ENCODE data around the gene SPHK2.

SPHK2 gene

DNA sequence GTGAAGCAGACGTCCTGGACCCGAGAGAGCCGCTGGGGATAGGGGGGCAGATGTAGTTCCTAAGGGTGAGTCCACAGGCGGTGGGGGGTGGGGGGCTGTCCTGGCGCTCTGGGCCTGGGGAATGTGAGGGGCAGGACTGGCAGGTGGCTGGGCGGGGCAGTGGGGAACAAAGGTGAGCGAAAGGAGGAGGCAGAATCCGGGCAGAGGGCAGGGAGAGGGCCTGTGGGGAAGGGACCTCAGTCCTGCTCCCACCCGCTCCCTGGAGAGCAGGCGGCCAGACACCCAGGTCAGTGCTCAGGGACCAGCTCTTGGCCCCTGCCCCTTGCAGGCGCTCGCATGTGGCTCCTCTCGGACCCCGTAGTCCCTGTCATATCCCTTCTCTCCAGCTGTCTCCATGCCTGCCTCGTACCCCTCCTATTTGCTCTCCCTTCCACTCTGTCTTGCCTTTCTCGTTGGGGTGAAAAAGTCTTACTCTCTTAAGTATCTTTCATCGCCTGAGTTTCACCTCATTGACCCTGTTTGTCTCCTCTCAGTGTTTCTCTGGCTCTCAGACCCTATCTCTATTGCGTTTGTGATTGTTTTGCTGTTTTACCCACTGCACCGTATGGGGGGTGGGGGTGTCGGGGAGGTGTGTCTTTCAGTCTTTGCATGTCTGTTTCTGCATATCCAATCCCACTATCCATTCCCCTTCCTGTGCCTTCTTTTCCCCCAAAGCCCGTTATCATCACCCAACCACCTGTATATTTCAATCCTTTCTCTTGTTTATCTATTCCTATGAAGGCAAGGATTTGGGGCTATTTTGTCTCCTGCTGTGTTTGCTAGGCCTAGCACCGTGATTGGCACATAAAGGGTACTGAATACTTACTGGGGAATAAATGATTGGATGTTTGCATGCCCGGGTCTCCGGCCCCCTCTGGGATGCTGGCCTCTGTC is 5.8 kb downstream of the SPHK2 start:
- no peak overlapping the region for H3K4me3 ChIP-seq (ENCODE audit: low read depth, low read length)

DNA sequence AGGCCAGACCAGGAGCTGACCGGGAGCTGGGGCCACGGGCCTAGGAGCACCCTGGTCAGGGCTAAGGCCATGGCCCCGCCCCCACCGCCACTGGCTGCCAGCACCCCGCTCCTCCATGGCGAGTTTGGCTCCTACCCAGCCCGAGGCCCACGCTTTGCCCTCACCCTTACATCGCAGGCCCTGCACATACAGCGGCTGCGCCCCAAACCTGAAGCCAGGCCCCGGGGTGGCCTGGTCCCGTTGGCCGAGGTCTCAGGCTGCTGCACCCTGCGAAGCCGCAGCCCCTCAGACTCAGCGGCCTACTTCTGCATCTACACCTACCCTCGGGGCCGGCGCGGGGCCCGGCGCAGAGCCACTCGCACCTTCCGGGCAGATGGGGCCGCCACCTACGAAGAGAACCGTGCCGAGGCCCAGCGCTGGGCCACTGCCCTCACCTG is 6.6 kb downstream of the SPHK2 start:
- no peaks in the 10 kb centered on the region for H3K27me3 ChIP-seq (ENCODE audit: insufficient read depth, low read length)
- H3K4me3 ChIP-seq (ENCODE audit: low read depth, low read length), result no peak overlapping the region
- peaks cover 3% of the 10 kb centered on the region for H3K79me2 ChIP-seq (ENCODE audit: control insufficient read depth, insufficient read depth, low read length, unreplicated experiment)
- H3K4me1 ChIP-seq (ENCODE audit: control insufficient read depth, insufficient read depth, low read length, unreplicated experiment), result peaks cover 7% of the 10 kb centered on the region
- H3K27ac ChIP-seq (ENCODE audit: low read depth, low read length), result no peak overlapping the region
- H3K36me3 ChIP-seq (ENCODE audit: insufficient read depth, low read length), result no peaks in the 10 kb centered on the region
- no peak overlapping the region for H2AFZ ChIP-seq (ENCODE audit: low read length, unreplicated experiment)

More for the DNA sequence above, 5.8 kb downstream of the SPHK2 start:
- Histone ChIP-seq H3K27me3 (ENCODE audit: insufficient read depth, low read length) (no peaks in the 10 kb centered on the region), H2AFZ (ENCODE audit: low read length, unreplicated experiment) (no peak overlapping the region), H3K79me2 (ENCODE audit: control insufficient read depth, insufficient read depth, low read length, unreplicated experiment) (peaks cover 6% of the 10 kb centered on the region), H3K4me1 (ENCODE audit: control insufficient read depth, insufficient read depth, low read length, unreplicated experiment) (peaks cover 11% of the 10 kb centered on the region), H3K27ac (ENCODE audit: low read depth, low read length) (no peak overlapping the region), H3K36me3 (ENCODE audit: insufficient read depth, low read length) (no peaks in the 10 kb centered on the region)

DNA sequence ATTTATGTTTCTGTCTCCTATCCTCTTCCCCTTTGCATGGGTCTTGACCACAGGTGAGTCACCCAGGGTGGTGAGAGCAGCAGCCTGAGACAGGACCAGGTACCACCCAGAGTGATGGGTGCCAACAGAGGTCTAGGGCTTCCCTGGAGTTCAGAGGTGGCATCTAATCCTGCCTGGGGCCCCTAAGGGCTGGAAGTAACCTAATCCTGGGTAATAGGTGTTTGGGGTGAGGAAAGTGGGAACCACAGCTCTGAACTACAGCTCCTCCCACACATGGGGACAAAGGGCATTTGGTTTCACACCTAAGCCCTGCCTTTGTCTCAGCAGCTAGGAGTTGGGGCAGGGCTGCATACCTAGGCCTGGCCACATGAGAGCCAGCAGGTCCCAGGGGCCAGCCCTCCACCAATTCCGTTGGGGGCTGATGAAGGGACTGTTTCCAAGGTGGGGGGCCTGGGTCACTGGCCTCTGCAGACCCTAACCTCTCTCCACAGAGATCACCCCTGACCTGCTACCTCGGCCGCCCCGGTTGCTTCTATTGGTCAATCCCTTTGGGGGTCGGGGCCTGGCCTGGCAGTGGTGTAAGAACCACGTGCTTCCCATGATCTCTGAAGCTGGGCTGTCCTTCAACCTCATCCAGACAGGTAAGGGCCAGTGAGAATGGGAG is 8.0 kb downstream of the SPHK2 start:
- Histone ChIP-seq H3K79me2 (ENCODE audit: control insufficient read depth, insufficient read depth, low read length, unreplicated experiment) (peaks cover 2% of the 10 kb centered on the region), H2AFZ (ENCODE audit: low read length, unreplicated experiment) (no peak overlapping the region), H3K4me1 (ENCODE audit: control insufficient read depth, insufficient read depth, low read length, unreplicated experiment) (peaks cover 7% of the 10 kb centered on the region), H3K36me3 (ENCODE audit: insufficient read depth, low read length) (no peaks in the 10 kb centered on the region), H3K27ac (ENCODE audit: low read depth, low read length) (no peak overlapping the region), H3K4me3 (ENCODE audit: low read depth, low read length) (no peak overlapping the region), H3K27me3 (ENCODE audit: insufficient read depth, low read length) (no peaks in the 10 kb centered on the region)

DNA sequence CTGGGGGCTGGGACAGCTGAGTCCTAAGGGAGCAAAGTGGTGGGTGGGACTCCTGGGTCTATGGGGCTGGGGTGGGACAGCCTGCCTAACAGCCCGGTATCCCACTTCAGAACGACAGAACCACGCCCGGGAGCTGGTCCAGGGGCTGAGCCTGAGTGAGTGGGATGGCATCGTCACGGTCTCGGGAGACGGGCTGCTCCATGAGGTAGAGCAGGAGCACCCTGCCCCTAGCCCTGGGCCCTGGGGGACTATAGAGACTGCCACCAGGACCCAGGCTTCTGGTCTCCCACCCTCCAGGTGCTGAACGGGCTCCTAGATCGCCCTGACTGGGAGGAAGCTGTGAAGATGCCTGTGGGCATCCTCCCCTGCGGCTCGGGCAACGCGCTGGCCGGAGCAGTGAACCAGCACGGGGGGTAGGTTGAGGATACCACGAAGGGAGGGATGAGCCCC is 8.6 kb downstream of the SPHK2 start:
- Histone ChIP-seq H3K27ac (ENCODE audit: low read depth, low read length) (no peak overlapping the region), H3K27me3 (ENCODE audit: insufficient read depth, low read length) (no peaks in the 10 kb centered on the region), H3K79me2 (ENCODE audit: control insufficient read depth, insufficient read depth, low read length, unreplicated experiment) (no peaks in the 10 kb centered on the region), H2AFZ (ENCODE audit: low read length, unreplicated experiment) (no peak overlapping the region), H3K36me3 (ENCODE audit: insufficient read depth, low read length) (no peaks in the 10 kb centered on the region), H3K4me1 (ENCODE audit: control insufficient read depth, insufficient read depth, low read length, unreplicated experiment) (peaks cover 12% of the 10 kb centered on the region), H3K4me3 (ENCODE audit: low read depth, low read length) (no peak overlapping the region)

DNA sequence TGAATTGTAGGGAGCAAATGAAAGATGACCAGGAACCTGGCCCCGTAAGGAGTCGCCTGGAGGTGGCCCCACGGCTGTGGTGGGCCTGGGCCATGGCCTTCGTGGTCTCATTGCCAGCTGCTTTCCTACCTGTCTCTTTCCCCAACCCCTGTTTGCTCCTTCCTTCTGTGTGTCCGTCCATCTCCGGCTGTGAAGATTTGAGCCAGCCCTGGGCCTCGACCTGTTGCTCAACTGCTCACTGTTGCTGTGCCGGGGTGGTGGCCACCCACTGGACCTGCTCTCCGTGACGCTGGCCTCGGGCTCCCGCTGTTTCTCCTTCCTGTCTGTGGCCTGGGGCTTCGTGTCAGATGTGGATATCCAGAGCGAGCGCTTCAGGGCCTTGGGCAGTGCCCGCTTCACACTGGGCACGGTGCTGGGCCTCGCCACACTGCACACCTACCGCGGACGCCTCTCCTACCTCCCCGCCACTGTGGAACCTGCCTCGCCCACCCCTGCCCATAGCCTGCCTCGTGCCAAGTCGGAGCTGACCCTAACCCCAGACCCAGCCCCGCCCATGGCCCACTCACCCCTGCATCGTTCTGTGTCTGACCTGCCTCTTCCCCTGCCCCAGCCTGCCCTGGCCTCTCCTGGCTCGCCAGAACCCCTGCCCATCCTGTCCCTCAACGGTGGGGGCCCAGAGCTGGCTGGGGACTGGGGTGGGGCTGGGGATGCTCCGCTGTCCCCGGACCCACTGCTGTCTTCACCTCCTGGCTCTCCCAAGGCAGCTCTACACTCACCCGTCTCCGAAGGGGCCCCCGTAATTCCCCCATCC is 9.4 kb downstream of the SPHK2 start:
- no peak overlapping the region for H3K27ac ChIP-seq (ENCODE audit: low read depth, low read length)
- no peaks in the 10 kb centered on the region for H3K27me3 ChIP-seq (ENCODE audit: insufficient read depth, low read length)
- H3K79me2 ChIP-seq (ENCODE audit: control insufficient read depth, insufficient read depth, low read length, unreplicated experiment), result no peaks in the 10 kb centered on the region
- H2AFZ ChIP-seq (ENCODE audit: low read length, unreplicated experiment), result no peak overlapping the region
- no peak overlapping the region for H3K4me3 ChIP-seq (ENCODE audit: low read depth, low read length)
- no peaks in the 10 kb centered on the region for H3K36me3 ChIP-seq (ENCODE audit: insufficient read depth, low read length)
- H3K4me1 ChIP-seq (ENCODE audit: control insufficient read depth, insufficient read depth, low read length, unreplicated experiment), result peaks cover 13% of the 10 kb centered on the region

DNA sequence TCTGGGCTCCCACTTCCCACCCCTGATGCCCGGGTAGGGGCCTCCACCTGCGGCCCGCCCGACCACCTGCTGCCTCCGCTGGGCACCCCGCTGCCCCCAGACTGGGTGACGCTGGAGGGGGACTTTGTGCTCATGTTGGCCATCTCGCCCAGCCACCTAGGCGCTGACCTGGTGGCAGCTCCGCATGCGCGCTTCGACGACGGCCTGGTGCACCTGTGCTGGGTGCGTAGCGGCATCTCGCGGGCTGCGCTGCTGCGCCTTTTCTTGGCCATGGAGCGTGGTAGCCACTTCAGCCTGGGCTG is 9.9 kb downstream of the SPHK2 start:
- Histone ChIP-seq H3K27ac (ENCODE audit: low read depth, low read length) (no peak overlapping the region), H3K36me3 (ENCODE audit: insufficient read depth, low read length) (no peaks in the 10 kb centered on the region), H3K4me3 (ENCODE audit: low read depth, low read length) (no peak overlapping the region), H2AFZ (ENCODE audit: low read length, unreplicated experiment) (no peak overlapping the region), H3K4me1 (ENCODE audit: control insufficient read depth, insufficient read depth, low read length, unreplicated experiment) (peaks cover 17% of the 10 kb centered on the region), H3K79me2 (ENCODE audit: control insufficient read depth, insufficient read depth, low read length, unreplicated experiment) (no peaks in the 10 kb centered on the region), H3K27me3 (ENCODE audit: insufficient read depth, low read length) (no peaks in the 10 kb centered on the region)

DNA sequence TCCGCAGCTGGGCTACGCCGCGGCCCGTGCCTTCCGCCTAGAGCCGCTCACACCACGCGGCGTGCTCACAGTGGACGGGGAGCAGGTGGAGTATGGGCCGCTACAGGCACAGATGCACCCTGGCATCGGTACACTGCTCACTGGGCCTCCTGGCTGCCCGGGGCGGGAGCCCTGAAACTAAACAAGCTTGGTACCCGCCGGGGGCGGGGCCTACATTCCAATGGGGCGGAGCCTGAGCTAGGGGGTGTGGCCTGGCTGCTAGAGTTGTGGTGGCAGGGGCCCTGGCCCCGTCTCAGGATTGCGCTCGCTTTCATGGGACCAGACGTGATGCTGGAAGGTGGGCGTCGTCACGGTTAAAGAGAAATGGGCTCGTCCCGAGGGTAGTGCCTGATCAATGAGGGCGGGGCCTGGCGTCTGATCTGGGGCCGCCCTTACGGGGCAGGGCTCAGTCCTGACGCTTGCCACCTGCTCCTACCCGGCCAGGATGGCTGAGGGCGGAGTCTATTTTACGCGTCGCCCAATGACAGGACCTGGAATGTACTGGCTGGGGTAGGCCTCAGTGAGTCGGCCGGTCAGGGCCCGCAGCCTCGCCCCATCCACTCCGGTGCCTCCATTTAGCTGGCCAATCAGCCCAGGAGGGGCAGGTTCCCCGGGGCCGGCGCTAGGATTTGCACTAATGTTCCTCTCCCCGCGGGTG is 10.4 kb downstream of the SPHK2 start:
- Histone ChIP-seq H3K79me2 (ENCODE audit: control insufficient read depth, insufficient read depth, low read length, unreplicated experiment) (no peaks in the 10 kb centered on the region), H3K4me1 (ENCODE audit: control insufficient read depth, insufficient read depth, low read length, unreplicated experiment) (peaks cover 20% of the 10 kb centered on the region), H2AFZ (ENCODE audit: low read length, unreplicated experiment) (no peak overlapping the region), H3K27me3 (ENCODE audit: insufficient read depth, low read length) (no peaks in the 10 kb centered on the region), H3K27ac (ENCODE audit: low read depth, low read length) (no peak overlapping the region), H3K36me3 (ENCODE audit: insufficient read depth, low read length) (no peaks in the 10 kb centered on the region), H3K4me3 (ENCODE audit: low read depth, low read length) (no peak overlapping the region)

DNA sequence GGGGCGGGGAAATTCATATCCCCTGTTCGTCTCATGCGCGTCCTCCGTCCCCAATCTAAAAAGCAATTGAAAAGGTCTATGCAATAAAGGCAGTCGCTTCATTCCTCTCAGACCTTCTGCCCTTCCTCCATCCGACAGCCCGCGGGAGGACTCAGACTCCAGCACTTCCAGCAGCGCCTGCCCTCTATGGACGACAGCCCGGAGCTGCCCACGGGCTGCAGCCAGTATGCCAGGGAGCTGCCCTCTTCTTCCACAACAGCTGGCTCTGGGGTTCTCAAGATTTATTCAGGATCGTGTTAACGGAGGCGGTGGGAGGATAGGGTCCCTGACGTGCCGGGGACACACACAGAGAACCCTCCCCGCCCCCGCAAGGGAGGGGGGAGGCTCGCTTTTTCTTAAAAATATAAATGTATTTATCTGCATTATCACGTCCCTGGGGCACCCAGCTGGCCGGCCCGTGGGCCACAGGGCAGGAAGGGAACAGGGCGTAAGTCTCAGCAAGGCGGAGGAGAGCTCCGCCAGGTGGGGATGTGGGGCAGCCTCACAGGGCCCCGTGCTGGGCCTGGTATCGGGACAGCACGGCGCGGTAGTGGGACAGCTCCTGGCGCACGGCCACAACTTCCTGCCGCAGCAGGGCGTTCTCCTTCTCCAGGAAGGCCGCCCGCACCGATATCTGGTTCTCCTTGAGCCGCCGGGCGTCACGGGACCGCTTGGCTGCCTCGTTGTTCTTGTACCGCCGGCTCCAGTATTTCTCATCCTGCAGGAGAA is 11.2 kb downstream of the SPHK2 start:
- no peak overlapping the region for H3K4me3 ChIP-seq (ENCODE audit: low read depth, low read length)
- H3K27me3 ChIP-seq (ENCODE audit: insufficient read depth, low read length), result no peaks in the 10 kb centered on the region
- H3K79me2 ChIP-seq (ENCODE audit: control insufficient read depth, insufficient read depth, low read length, unreplicated experiment), result no peaks in the 10 kb centered on the region
- no peak overlapping the region for H2AFZ ChIP-seq (ENCODE audit: low read length, unreplicated experiment)
- H3K4me1 ChIP-seq (ENCODE audit: control insufficient read depth, insufficient read depth, low read length, unreplicated experiment), result peaks cover 25% of the 10 kb centered on the region
- H3K36me3 ChIP-seq (ENCODE audit: insufficient read depth, low read length), result no peaks in the 10 kb centered on the region
- no peak overlapping the region for H3K27ac ChIP-seq (ENCODE audit: low read depth, low read length)

DNA sequence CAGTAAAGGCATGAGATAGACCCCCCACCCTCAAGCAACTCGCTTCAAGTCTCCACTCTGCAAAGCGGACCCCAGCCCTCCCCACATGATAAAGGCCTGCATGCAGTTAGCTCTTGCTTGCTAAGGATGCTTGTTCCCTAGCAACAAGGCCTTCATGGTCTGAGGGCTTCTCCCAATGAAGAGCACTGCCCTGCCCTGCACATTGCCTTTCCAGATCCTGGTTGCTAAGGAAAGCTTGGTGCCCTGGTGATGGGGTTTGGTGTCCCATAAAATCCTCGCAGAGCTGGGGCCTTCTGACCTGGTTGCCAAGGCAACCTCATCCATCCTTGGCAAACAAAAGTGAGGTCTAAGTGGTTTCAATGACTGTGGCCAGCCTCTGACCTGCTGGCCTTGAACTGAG is 11.9 kb downstream of the SPHK2 start:
- H3K27me3 ChIP-seq (ENCODE audit: insufficient read depth, low read length), result no peaks in the 10 kb centered on the region
- no peak overlapping the region for H2AFZ ChIP-seq (ENCODE audit: low read length, unreplicated experiment)
- H3K36me3 ChIP-seq (ENCODE audit: insufficient read depth, low read length), result no peaks in the 10 kb centered on the region
- H3K4me1 ChIP-seq (ENCODE audit: control insufficient read depth, insufficient read depth, low read length, unreplicated experiment), result peaks cover 25% of the 10 kb centered on the region
- H3K27ac ChIP-seq (ENCODE audit: low read depth, low read length), result no peak overlapping the region
- no peak overlapping the region for H3K4me3 ChIP-seq (ENCODE audit: low read depth, low read length)
- H3K79me2 ChIP-seq (ENCODE audit: control insufficient read depth, insufficient read depth, low read length, unreplicated experiment), result no peaks in the 10 kb centered on the region

Data from ACC112 (cell line).